ENCODE measurements around the gene KIFAP3. TPM values are rescaled to one million over a fixed set of nuclear protein-coding genes. Genes with fewer than 3 reads are reported as not detected.
A peak's percentile ranks its signal among the peaks of the same experiment; 100 is the strongest.

Gene KIFAP3
- total and polyA plus RNA-seq, 2 of the 8 experiments (the other 6 are each of a cell fraction or from before 2014, with no cell fraction given) = 1.3 to 3.2 TPM

GRCh38 chr1:169890761-169891538 is 183.5 kb downstream of the KIFAP3 start:
- Histone ChIP-seq H3K4ac (replicated peaks; ENCODE audit: insufficient read length, low read depth, low read length) (no peak overlapping the region), H3K27me3 (replicated peaks in 1 of 4; ENCODE audit: control insufficient read depth in 3 of 4, extremely low read depth in 1 of 4, insufficient read depth in 3 of 4, low read length in 3 of 4) (no peaks in the 10 kb centered on the region), H2AFZ (ENCODE audit: low read length) (no peak overlapping the region), H3K79me2 (ENCODE audit: control insufficient read depth in 1 of 2, insufficient read depth in 2 of 2, low read length in 2 of 2) (peaks cover 0 to 27% of the 10 kb centered on the region in 2 experiments; a peak in 2 of 4 replicates), H4K8ac (ENCODE audit: extremely low read depth, insufficient read depth, low read length) (no peak overlapping the region), H2BK5ac (ENCODE audit: low read depth, low read length) (no peak overlapping the region), H4K20me1 (replicated peaks in 1 of 2; ENCODE audit: control insufficient read depth in 1 of 2, insufficient read depth in 2 of 2, low read length in 2 of 2) (peaks cover 0 to 7% of the 10 kb centered on the region in 2 experiments), H3K9me3 (ENCODE audit: insufficient read depth in 2 of 2, low read depth in 1 of 2, low read length in 1 of 2) (no peaks in the 10 kb centered on the region), H3K23ac (ENCODE audit: insufficient read length) (no peak overlapping the region), H3K36me3 (ENCODE audit: control insufficient read depth in 2 of 4, insufficient read depth in 4 of 4, low read length in 3 of 4) (peaks cover 0 to 19% (median 5%) of the 10 kb centered on the region in 4 experiments; a peak in 4 of 8 replicates), H3K4me1 (replicated peaks in 1 of 4; ENCODE audit: control insufficient read depth in 3 of 4, insufficient read depth in 4 of 4, low read length in 3 of 4) (peaks cover 0 to 10% (median 7%) of the 10 kb centered on the region in 4 experiments; a peak in 4 of 7 replicates), H3K18ac (ENCODE audit: extremely low read depth, low read length) (no peak overlapping the region), H3K79me1 (ENCODE audit: low read depth, low read length) (peaks cover 2% of the 10 kb centered on the region; the same call in 1 of the 2 replicates), H3K23me2 (ENCODE audit: low read depth, low read length) (peaks cover 3% of the 10 kb centered on the region), H4K5ac (ENCODE audit: insufficient read length, low read depth, low read length) (no peak overlapping the region), H3K9ac (replicated peaks in 1 of 4; ENCODE audit: extremely low read depth in 1 of 4, low read depth in 3 of 4, low read length in 3 of 4) (no peak overlapping the region), H2BK15ac (ENCODE audit: low read length) (no peak overlapping the region), H3K27ac (ENCODE audit: low read depth, low read length) (no peak overlapping the region), H2BK12ac (ENCODE audit: low read depth, low read length) (no peak overlapping the region), H2AK5ac (ENCODE audit: low read depth, low read length) (no peak overlapping the region), H3K4me3 (ENCODE audit: extremely low read depth in 1 of 4, insufficient read depth in 2 of 4, low read depth in 3 of 4, low read length in 4 of 4) (peak overlapping the region in 1 of 4 experiments; percentile 14; a peak in 2 of 8 replicates), H3K56ac (replicated peaks; ENCODE audit: insufficient read length, low read depth, low read length) (no peak overlapping the region), H3K4me2 (ENCODE audit: insufficient read depth in 1 of 2, low read depth in 2 of 2, low read length in 2 of 2) (peak overlapping the region; percentile 7 to 45; a peak in 1 of 4 replicates), H3K14ac (ENCODE audit: insufficient read length) (no peak overlapping the region), H4K91ac (replicated peaks; ENCODE audit: insufficient read length, low read length) (no peak overlapping the region), H2BK20ac (ENCODE audit: low read length) (no peak overlapping the region), H2BK120ac (replicated peaks; ENCODE audit: low read depth, low read length) (no peak overlapping the region)
- POLR2A ChIA-PET (ENCODE audit: partially characterized antibody) = no interaction called here
- CTCF ChIA-PET (ENCODE audit: partially characterized antibody) = interaction anchor here (0.5 to 0.6 kb wide), 3 partner anchors 119 to 693 kb away, joined by 3 read pairs; no protein-coding TSS in a partner anchor
- 71% methylated on average over 5 of the region's 5 CpGs; no CpG with 5 or more reads in 1 of the 2 experiments for WGBS, 2 experiments (ENCODE audit: extremely low coverage in 1 of 2, insufficient coverage in 1 of 2, insufficient read length in 1 of 2, insufficient replicate concordance in 2 of 2, low coverage in 1 of 2, low lambda C conversion rate in 2 of 2, missing lambda C conversion rate in 1 of 2)
- DNase-seq (ENCODE audit: low read depth in 1 of 2, low spot score in 2 of 2) (no peak), FAIRE-seq (no peak)
- no peak for TF ChIP-seq POLR2AphosphoS5 (IDR thresholded peaks at IDR 0.05; ENCODE audit: low read depth, low read length)
- no peak for TF ChIP-seq BCL11A (IDR thresholded peaks at IDR 0.05; ENCODE audit: low read depth in 2 of 2, low read length in 2 of 2)
- TF ChIP-seq YY1 (IDR thresholded peaks at IDR 0.05; ENCODE audit: low read depth, low read length) = no peak
- no peak for TF ChIP-seq ATF3 (IDR thresholded peaks at IDR 0.05; ENCODE audit: insufficient read depth, low read depth, low read length)
- TF ChIP-seq TBP (IDR thresholded peaks at IDR 0.05; ENCODE audit: low read depth, low read length) = no peak
- TF ChIP-seq CREB1 (IDR thresholded peaks at IDR 0.05) = no peak
- no peak for TF ChIP-seq KDM4A (IDR thresholded peaks at IDR 0.05; ENCODE audit: low read depth, low read length, severe bottlenecking)
- no peak for TF ChIP-seq SIRT6 (IDR thresholded peaks at IDR 0.05; ENCODE audit: low read length)
- TF ChIP-seq ZNF274 (IDR thresholded peaks at IDR 0.05; ENCODE audit: borderline replicate concordance, extremely low read depth, low read length) = no peak
- no peak for TF ChIP-seq KDM1A (IDR thresholded peaks at IDR 0.05; ENCODE audit: borderline replicate concordance, low read length)
- TF ChIP-seq SP4 (IDR thresholded peaks at IDR 0.05; ENCODE audit: low read length) = no peak

All from H1 (cell line).